GM21619 (cell line): ENCODE results near the gene PRSS22.

Source experiments
- ATAC-seq: cut with Tn5 transposase; IDR thresholded peaks from one replicate; pipeline ENCODE4 v1.9.1; 2021; ENCODE audit not compliant: unreplicated experiment

Gene PRSS22

DNA sequence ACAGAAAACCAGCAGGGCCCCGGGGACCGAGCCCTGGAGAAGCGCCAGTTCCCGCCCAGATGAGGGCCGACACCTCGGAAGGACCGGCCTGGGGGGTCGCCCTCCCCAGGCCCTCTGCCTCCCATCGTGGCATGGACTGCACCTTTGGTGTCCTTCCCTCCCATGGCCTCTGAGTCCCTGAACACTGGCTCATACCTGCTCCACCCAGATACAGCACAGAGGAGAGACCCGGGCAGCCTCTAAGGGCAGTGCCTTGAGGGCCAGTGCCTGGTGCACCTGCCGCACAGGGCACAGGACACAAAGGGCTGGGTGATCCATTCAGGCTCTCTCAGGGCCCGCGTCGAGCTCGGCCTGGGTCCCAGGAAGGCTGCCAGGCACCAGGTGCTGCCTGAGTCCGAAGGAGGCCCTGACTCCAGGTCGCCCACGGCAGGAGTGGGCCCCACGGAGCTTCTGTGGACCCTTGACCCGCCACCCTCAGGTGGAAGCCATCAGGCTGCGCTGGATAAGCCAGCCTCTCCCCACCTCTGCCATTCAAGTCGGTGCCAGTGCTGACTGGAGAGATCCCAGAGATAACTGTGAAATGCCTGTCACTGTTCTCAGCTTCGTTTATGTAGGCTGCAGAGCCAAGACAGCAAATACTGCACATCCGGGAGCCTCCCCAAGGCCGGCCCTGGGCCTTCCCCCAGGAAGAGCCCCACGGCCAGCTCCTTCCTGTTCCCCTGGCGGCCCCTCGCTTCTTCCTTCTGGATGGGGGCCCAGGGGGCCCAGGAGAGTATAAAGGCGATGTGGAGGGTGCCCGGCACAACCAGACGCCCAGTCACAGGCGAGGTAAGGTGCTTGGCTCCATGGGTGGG is 28.2 kb downstream of the PRSS22 start, which contains the start of gene ZG16B:
Gene ZG16B, plus strand, starts transcription at position 803 of the 854 bp plus-strand sequence. CDS start 139 bp downstream, outside the sequence.
- no peak for ATAC-seq

DNA sequence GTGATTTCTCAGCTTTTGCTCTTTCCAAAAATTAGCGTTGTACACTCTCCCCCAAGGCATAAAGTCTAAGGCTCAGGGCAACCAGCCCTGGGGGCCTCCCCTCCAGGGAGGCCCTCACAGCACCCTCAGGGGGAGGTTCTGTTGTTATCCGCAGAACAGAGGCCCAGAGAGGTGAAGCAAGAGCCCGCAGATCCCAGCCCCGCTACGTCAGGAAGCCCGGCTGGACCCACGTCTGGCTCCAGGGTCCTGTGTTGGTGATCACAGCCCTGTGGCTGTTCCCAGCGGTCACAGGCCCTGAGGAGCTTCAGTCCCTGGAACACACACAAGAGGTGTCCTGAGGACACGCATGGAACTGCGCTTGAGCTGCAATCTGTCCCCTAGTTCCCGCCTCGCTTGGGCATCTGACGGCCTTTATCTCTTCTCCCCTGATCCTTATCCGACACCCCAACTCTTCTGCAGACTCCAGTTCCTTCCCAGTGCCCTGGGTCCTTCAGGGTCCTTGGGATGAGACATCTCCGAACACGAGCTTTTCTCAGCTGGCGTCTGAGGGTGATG is 29.0 kb downstream of the PRSS22 start:
- ATAC-seq = no peak

DNA sequence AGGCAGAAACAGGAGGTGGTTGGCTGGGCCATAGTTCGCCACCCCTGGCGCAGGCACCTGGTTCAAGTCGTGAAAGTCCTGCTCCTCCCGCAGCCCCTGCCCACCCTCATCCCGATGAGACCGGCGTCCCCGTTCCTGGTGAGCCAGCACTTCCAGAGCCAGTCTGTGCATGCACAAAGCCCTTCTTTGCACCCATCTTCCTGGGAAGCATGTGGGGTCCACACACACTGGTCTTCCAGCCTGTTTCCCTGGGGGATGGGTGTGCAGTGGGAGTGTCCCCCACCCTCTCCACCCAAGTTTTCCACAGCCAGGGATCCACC is 29.5 kb downstream of the PRSS22 start:
- ATAC-seq = no peak

DNA sequence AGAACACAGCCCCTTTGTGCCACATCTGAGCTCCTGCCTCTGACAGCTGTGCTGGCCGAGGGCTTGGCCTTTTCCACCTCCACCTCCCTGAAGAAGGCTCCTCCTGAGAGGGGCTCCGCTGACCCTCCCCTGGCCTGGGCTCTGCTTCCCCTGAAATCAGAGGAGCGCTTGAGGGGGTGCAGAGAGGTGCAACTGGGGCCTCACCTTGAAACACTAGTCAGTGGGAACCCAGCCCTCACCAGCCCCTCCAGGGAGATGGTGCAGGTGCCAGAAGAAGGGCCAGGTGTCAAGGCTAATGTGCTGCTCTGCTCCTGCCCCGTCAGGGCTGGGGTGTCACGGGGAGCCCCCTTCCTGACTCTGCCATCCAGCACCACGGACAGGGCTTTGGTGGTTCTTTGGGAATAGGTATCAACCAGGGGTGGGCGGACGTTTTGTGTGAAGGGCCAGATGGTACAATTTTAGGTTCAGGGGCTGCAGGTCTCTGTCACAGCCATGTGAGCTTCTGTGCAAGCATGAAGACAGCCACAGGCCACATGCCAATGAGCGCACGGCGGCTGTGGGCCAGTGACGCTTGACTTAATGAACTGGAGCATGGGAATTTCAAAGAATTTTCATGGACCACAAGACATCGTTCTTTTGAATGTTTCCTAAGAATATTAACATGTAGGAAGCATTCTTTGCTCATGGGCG is 30.0 kb downstream of the PRSS22 start:
- ATAC-seq = no peak

DNA sequence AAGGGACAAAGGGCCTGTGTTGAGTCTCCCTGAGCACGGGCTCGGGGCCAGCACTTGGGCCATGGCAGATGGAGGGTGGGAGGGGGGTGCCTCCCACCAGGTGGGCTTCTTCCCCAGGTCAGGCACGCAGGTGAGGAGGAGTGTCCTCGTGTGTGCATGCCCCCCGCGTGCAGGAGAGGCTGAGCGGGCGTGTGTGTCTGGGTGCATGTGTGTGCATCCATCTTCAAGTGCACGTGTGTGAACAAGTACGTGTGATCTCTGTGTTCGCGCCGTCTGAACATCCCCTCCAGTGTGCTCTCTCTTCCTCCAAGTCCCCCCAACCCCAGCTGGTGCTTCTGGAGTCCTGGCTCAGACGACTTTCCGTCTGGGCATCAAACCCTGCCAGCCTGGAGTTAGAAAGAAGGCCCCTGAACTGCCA is 30.6 kb downstream of the PRSS22 start:
- ATAC-seq = no peak

DNA sequence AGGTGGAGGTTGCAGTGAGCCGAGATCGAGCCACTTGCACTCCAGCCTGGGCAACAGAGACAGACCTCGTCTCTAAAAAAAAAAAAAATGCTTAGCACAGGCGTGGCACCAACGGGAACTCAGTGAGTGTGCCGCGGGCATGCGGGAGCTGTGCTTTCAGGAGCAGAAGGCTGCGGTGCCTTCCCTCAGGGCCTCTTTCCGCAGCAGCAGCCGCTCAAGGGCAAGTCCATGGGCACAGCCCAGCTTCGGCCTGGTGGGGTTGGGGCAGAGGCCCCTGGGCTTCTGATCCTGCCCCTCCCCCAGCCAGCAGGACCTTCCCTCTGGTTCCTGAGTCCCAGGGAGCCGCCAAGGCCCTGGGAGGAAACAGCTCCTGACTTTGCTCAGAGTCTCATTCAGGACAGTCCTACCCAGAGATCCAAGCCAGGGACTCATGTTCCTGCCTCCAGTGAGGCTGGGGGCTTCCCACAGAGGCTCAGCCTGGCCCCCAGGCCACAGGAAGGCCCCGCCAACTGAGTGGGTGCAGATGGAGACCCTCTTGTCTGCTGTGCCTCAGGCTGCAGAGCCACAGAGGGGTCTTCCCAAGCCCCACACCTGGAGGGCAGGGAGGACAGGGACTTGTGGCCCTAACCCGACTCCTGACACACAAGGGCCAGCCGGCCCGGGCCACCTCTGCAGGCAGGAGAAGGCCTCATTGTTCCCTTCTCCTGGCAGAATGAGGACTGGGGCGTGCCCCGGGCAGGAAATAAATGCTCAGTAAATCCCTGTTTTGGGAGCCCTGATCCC is 31.2 kb downstream of the PRSS22 start:
- no peak for ATAC-seq

DNA sequence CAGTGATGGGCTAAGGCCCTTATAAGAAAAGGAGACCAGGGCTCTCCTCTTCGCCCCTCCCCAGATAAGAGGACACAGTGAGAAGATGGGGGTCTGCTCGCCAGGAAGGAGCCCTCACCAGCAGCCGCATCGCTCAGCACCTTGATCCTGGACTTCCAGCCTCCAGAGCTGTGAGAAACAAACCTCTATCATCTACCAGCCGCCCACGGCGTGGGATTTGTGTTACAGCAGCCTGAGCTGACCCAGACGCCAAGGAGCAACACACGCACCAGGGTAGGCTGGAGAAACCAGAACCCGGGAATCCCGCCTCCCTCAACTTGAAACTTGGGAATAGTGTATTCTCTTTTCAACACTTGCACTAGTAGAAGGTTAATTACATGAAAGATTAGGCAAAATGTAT is 32.1 kb downstream of the PRSS22 start:
- ATAC-seq = no peak

DNA sequence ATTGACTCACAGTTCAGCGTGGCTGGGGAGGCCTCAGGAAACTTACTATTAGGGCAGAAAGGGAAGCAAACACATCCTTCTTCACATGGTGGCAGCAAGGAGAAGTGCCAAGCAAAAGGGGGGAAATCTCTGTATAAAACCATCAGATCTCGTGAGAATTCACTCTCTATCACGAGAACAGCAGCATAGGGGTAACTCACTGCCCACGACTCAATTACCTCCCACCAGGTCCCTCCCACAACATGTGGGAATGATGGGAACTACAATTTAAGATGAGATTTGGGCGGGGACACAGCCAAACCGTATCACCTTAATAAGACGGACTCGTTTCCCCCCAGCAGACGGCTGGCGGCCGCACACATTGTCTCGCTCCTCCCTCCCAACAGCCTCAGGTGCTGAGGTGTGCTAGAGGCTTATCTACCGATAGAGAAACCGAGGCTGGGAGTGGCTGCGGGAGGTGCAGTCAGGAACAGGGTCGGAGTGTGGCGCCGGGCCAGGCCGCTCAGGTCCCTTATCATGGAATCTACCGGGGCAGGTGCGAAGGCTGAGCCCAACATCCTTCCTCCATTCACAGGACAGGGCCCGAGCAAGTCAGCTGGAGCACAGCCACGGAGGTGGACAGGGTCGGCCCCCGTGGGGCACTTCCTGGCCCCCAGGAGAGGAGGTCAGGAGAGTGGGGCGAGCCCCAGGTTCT is 32.8 kb downstream of the PRSS22 start:
- no peak for ATAC-seq

DNA sequence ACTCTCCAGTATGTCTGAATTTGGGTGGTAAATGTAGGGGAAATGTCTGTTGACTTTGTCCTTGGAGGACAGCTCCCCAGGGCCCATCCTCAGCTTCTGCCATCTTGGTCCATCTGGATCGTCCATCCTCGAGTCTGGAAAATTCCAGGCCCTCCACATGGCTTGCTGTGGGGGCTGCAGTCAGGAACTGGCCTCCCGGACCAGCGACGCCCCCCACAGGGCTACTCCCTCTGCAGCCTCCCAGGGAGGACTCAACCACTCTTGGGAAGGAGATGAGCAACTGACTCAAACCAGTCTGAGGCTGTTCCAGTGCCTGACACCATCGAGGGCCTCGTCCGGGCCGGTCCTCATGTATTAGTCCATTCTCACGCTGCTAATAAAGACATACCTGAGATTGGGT is 33.3 kb downstream of the PRSS22 start:
- ATAC-seq = no peak

DNA sequence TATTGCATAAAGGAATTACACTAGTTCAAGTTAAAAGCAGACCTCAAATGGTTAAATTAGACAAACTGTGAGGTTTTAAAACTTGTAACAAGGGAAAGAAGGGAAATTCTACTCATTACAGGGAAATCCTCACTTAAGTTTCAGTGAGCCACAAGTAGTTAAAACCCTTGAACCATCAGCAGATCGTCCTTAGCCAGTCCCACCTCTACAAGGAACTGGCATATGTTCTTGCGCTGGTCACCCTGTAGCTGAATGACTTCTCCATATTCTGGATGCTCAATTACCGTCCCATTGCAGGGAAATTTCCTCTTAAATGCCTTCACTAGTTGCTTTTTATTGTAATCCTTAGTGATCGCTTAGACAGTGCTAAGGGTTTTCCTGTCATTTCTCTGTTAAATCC is 35.5 kb downstream of the PRSS22 start:
- ATAC-seq = no peak

DNA sequence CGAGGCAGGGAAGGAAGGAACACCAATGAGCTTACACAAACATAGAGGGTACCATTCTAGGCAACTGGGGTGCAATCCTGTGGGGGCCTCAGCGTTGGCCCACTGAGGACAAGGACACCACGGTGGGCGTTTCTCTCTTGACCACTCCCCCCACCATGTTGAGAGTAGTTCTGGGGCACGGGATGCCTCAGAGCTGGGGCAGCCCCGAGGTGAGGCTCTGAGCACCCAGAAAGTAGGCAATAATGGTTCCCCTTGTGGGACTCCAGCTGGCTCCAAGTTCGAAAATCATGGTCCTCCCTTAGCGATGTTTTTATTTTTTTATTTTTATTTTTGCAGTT is 35.8 kb downstream of the PRSS22 start:
- no peak for ATAC-seq

DNA sequence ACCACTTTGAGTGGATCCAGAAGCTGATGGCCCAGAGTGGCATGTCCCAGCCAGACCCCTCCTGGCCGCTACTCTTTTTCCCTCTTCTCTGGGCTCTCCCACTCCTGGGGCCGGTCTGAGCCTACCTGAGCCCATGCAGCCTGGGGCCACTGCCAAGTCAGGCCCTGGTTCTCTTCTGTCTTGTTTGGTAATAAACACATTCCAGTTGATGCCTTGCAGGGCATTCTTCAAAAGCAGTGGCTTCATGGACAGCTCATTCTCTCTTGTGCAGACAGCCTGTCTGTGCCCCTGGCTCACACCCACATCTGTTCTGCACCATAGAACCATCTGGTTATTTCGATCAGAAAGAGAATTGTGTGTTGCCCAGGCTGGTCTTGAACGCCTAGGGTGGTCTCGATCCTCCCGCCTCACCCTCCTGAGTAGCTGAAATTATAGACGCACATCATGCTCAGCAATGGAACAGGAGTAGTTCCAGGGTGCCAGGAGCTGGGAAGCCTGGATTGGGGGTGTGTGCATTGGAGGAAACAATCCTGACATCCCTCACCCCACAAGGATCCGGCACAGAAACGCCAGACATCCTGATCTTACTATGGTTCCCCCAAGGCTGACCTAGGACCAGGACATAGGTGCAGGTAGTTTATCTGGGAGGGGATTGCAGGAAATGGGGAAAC is 36.3 kb downstream of the PRSS22 start:
- no peak for ATAC-seq

DNA sequence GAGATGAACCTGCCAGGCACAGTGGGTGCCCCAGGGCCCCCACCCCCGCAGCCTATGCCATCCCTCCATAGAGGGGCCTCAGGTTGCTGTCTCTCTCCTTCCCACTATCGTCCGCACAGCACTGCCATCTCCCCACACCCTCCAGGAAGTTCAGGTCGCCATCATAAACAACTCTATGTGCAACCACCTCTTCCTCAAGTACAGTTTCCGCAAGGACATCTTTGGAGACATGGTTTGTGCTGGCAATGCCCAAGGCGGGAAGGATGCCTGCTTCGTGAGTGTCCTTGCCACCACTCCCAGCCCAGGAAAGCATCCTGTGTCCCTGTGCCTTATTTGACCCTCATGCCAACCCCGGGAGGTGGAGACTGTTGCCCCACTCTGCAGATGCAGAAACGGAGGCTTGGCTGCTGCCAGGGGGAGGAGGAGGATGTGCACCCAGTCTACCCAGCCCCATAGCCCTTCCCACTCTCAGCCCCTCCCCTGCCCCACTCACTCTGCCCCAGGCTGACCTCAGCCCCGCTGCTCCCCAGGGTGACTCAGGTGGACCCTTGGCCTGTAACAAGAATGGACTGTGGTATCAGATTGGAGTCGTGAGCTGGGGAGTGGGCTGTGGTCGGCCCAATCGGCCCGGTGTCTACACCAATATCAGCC is 37.0 kb downstream of the PRSS22 start:
- no peak for ATAC-seq

DNA sequence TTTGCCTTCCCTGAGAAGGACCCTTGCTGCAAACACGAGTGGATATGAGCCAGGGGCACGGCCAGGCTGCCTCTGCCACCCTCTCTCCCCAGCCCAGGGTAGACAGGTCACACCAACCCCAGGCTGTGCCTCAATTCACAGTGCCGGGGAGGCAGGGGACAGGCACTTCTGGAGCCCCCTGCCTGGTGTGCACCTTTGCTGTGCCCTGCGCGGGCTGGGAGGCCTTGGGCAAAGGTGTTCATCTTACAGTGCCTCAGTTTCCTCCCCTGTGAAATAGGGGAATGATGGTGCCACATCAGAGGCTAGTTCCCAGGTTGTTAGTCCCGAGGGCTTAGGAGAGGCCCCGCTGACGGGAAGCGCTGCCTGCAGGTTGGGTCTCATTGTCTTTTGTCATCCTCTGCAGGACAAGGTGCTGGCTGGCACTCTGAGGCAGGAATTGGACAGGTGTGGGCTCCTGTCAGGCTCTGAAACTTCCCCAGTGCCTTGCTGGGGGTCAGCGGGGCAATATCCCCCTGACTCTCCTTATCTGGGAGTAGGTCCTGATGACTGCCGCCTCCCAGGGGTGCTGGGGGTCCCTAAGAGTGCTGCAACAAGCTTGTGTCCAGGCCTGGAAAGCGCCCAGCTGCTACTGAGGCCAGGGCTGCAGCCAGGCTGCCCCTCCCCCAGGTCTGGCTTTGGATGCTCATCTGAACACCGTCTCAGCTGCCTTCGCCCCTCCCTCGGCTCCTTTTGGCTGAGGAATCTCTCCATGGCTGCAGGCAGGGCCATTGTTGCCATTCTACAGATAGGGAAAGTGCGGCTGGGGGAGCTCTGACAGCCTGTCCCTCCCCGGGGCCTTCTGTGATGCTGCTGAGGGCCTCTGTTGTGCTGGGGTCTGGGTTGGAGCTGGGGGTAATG is 37.8 kb downstream of the PRSS22 start:
- no peak for ATAC-seq

DNA sequence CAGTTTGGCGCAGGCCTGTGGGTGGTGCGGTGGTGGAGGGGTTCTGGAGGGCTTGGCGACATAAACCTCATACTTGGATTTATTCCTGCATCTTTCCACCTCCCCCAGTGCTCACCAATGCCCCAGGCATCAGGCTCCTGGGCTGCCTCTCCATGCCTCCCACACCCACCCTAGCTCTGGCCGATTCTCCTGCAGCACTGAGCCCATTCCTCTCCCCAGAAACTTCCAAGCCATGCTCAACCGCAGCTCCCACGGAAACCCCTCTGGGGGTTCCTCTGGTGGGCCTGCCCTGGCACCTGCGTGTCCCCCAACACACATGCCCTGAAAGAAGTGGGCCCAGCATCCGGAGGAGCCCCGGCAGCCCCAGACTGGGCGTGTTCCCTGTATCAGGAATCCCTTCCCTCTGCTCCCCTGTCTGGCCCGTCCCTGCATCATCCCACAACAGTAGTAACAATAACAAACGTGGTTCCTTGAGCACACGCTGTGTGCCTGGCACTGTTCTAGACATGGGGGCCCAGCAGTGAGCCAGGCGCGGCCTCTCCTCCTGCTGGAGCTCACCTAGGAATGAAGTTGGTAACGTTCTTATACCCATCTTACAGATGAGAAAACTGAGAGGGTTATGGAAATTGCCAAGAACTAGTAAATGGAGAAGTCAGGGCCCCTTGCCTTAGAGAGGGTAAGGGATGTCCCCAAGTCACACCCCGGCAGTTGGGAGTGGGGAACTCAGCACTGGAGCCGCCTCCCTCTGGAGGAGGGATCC is 38.6 kb downstream of the PRSS22 start:
- ATAC-seq = no peak

DNA sequence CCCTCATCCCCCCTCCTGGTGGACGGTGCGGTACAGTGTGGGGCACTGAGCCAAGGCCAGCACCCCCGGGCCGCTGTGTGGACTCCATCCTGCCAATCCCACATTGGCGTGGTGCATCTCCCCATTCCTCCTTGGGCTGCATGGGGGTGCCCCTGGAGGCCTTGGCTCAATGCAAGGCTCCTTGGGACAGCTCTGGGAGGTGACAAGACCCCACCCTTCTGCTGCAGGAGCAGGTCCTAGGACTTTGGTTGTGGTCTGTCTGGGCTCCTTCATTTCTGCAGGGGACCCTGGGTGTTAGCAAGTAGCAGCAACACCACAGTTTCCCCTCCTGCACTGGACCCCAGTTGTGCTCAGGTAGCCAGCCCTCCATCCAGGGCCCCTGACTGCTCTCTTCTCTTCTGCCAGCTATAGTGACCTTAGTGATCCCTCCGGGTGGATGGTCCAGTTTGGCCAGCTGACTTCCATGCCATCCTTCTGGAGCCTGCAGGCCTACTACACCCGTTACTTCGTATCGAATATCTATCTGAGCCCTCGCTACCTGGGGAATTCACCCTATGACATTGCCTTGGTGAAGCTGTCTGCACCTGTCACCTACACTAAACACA is 39.6 kb downstream of the PRSS22 start:
- no peak for ATAC-seq

DNA sequence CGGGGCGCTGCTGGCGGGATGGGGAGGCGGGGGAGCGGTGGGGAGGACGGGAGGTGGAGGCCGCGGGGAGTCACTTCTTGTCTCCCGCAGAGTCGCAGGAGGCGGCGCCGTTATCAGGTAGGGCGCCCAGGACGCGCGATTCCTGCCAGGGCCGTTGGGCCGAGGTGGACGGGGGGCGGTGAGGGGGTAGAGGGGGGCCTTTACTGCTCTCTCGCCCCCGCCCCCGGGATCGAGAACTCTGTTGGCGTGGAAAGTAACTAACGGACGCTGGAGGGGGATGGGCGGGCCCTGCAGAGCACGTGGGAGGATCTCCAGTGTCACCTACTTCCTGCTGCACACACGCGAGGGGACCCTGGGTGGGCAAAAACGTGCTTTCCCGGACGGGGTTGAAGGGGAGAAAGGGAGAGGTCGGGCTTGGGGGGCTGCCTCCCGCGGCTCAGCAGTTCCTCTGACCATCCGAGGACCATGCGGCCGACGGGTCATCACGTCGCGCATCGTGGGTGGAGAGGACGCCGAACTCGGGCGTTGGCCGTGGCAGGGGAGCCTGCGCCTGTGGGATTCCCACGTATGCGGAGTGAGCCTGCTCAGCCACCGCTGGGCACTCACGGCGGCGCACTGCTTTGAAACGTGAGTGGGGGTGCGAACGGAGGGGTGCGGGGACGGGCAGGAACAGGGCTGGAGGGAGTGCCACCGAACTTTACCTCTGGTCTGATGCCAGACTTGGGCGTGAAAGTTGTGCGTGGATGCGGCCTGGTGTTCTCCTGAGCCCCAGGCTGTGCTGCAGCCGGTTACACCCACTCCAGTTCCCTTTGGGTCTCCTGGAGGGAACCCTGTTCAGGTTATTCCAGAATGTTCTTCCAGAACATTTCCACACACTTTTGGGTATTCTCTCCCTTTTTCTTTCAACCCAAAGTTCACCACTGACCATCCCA is 40.4 kb downstream of the PRSS22 start:
- no peak for ATAC-seq
